Right forelimb (tissue), 1 donor: ENCODE results near the gene ANK2.

Source experiments
- DNase-seq: peaks from one replicate; pipeline ENCODE4 v3.0.0-alpha.2; 2018

The ANK2 gene

GRCh38 chr4:113405874-113406722 is 356.6 kb downstream of the ANK2 start:
- DNase-seq: no peak

GRCh38 chr4:113406723-113407016 is 357.2 kb downstream of the ANK2 start:
- no peak for DNase-seq

- no peak for DNase-seq
These were observed 358.0 kb downstream of the ANK2 start for GRCh38 chr4:113407409-113407808.

GRCh38 chr4:113409181-113409580 is 359.7 kb downstream of the ANK2 start:
- DNase-seq: no peak

GRCh38 chr4:113410686-113411085 is 361.2 kb downstream of the ANK2 start:
- no peak for DNase-seq

GRCh38 chr4:113411496-113411938 is 362.1 kb downstream of the ANK2 start:
- no peak for DNase-seq

GRCh38 chr4:113419631-113420030 is 370.2 kb downstream of the ANK2 start:
- DNase-seq: no peak

GRCh38 chr4:113420938-113421337 is 371.5 kb downstream of the ANK2 start:
- no peak for DNase-seq

GRCh38 chr4:113423631-113424030 is 374.2 kb downstream of the ANK2 start:
- DNase-seq: no peak

- DNase-seq: no peak
These were observed 383.7 kb downstream of the ANK2 start for GRCh38 chr4:113433116-113433515.
